Adrenal gland (tissue), 5 donors: Measurements from ENCODE around the gene SIX3.

ENCODE experiments used
- POLR2A ChIP-seq, 2 donors: fragments of 450-650 bp; IDR thresholded peaks; one replicate each; pipeline ENCODE4 v1.6.1; 2017; ENCODE audit warnings: antibody characterized with exemption in 2 of 2, mild to moderate bottlenecking in 2 of 2, moderate library complexity in 1 of 2
- TF ChIP-seq, protein P1 (sequence below), 6 experiments: fragments of 450-650 bp in 4 of 6; fragments of 200-600 bp in 2 of 6; sonication (generic) in 1 of 6; IDR thresholded peaks; 1 replicate in 5 of 6; 2 replicates in 1 of 6; pipeline versions ENCODE4 v1.5.1 to v1.8.0; 2016 to 2021; ENCODE audit warnings: antibody characterized with exemption in 6 of 6, mild to moderate bottlenecking in 2 of 6, moderate library complexity in 1 of 6
- donor health status: DM: no; HTN: no; CAD: no.

DNA sequence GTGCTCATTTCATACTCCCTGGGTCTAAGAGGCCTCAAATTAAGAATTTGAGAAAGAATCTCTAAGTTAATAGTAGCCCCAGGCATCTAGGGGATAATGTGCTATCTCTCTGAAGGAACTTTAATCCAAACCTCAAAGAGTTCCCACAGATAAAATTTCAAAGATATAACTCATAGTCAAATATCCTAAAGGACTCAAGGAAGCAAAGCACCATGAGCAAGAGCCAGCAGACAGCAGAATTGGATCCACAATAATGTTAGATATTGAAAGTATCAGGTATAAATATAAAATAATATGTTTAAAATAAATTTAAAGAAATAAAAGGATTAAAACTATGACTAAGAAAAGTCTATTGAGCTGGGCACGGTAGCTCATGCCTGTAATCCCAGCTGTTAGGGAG, 31.7 kb upstream of the SIX3 start:
- TF ChIP-seq, protein P1, sequence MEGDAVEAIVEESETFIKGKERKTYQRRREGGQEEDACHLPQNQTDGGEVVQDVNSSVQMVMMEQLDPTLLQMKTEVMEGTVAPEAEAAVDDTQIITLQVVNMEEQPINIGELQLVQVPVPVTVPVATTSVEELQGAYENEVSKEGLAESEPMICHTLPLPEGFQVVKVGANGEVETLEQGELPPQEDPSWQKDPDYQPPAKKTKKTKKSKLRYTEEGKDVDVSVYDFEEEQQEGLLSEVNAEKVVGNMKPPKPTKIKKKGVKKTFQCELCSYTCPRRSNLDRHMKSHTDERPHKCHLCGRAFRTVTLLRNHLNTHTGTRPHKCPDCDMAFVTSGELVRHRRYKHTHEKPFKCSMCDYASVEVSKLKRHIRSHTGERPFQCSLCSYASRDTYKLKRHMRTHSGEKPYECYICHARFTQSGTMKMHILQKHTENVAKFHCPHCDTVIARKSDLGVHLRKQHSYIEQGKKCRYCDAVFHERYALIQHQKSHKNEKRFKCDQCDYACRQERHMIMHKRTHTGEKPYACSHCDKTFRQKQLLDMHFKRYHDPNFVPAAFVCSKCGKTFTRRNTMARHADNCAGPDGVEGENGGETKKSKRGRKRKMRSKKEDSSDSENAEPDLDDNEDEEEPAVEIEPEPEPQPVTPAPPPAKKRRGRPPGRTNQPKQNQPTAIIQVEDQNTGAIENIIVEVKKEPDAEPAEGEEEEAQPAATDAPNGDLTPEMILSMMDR (IDR thresholded peaks at IDR 0.05): no peak
- no peak for TF ChIP-seq POLR2A (IDR thresholded peaks at IDR 0.05)
